Activated CD4-positive, alpha-beta T cell treated with anti-CD3 and anti-CD28 coated beads, Interleukin-2, amount 10 ng/mL, durations not matched to agents 24 days and 14 days (primary cell): ENCODE data around the gene RAB43. TPM values are rescaled to one million over a fixed set of nuclear protein-coding genes. Genes with fewer than 3 reads are reported as not detected.
"Not testable (repeated sequence)": the region's sequence is repeated elsewhere in the genome, so short reads cannot be mapped to it uniquely, and the experiment has no call there.

Experiments
- DNase-seq: peaks from one replicate; pipeline ENCODE4 v3.0.0; 2022
- H3K27ac Mint-ChIP-seq: one replicate; pipeline ENCODE4 v1.8.0; 2022; ENCODE audit warnings: mild to moderate bottlenecking, mixed read lengths
- H3K27me3 Mint-ChIP-seq: one replicate; pipeline ENCODE4 v1.8.0; 2022; ENCODE audit warnings: mixed read lengths
- H3K36me3 Mint-ChIP-seq: one replicate; pipeline ENCODE4 v1.8.0; 2022; ENCODE audit warnings: low read depth, mild to moderate bottlenecking, mixed read lengths
- H3K4me1 Mint-ChIP-seq: one replicate; pipeline ENCODE4 v1.8.0; 2021; ENCODE audit warnings: mixed read lengths
- H3K4me3 Mint-ChIP-seq: one replicate; pipeline ENCODE4 v1.8.0; 2022; ENCODE audit warnings: mild to moderate bottlenecking, moderate library complexity, mixed read lengths
- H3K9me3 Mint-ChIP-seq: one replicate; pipeline ENCODE4 v1.8.0; 2021; ENCODE audit warnings: mixed read lengths
- intact Hi-C: fragments of 100-400 bp; cut with micrococcal nuclease; formaldehyde crosslinking; loops from one replicate; pipeline ENCODE4 v1.15.1; 2023
- total RNA-seq: library from RNA; stranded (reverse); gene quantifications from 2 replicates; pipeline ENCODE4 v1.2.3, GENCODE V29; 2022

RAB43 gene
- total RNA-seq, 1 donor from 2014 or later: 44.3 TPM

DNA sequence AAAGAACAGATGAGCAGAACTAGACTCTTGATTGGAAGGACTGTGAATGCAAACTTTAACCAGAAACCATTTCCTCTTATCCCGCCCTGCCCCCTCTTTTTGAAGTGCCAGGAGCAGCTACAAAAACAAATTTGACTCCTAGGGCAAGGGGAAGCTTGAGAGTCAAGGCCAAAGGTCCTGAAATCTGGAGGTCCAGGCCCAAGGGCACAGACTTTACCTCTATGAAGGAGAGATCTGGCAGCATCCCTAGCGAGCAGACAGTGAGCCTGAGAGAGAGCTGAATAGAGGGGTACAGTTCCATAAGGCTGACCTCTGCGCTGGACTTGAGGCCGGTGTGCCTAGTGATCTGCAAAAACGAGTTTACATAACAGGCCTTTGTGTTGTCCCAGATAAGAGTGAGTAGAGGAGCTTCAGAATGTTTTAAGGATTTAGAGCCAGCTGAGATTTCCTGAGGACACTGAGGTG lies 5.1 kb downstream of the RAB43 start:
- intact Hi-C loops: loop anchor here (10.0 kb wide), 1 partner anchor 328 kb away; the partner anchor contains the start of gene IFT122
- Mint-ChIP-seq H3K4me1 (peaks cover 59% of the 10 kb centered on the region), H3K4me3 (peak overlapping the region; percentile 76), H3K27ac (peak overlapping the region; percentile 82), H3K27me3 (no peaks in the 10 kb centered on the region), H3K36me3 (peaks cover 57% of the 10 kb centered on the region), H3K9me3 (no peaks in the 10 kb centered on the region)
- peak; percentile 83 for DNase-seq

- H3K4me3 Mint-ChIP-seq: peak overlapping the region; percentile 67
- peaks cover 63% of the 10 kb centered on the region for H3K4me1 Mint-ChIP-seq
- no peaks in the 10 kb centered on the region for H3K9me3 Mint-ChIP-seq
- no peak for DNase-seq
- no peaks in the 10 kb centered on the region for H3K27me3 Mint-ChIP-seq
- peaks cover 63% of the 10 kb centered on the region for H3K36me3 Mint-ChIP-seq
- peak overlapping the region; percentile 88 for H3K27ac Mint-ChIP-seq
- intact Hi-C loops: loop anchor here (10.0 kb wide), 1 partner anchor 330 kb away; the partner anchor contains the start of gene IFT122
Observed at GRCh38 chr3:129114455-129114854, 7.1 kb downstream of the RAB43 start.

DNA sequence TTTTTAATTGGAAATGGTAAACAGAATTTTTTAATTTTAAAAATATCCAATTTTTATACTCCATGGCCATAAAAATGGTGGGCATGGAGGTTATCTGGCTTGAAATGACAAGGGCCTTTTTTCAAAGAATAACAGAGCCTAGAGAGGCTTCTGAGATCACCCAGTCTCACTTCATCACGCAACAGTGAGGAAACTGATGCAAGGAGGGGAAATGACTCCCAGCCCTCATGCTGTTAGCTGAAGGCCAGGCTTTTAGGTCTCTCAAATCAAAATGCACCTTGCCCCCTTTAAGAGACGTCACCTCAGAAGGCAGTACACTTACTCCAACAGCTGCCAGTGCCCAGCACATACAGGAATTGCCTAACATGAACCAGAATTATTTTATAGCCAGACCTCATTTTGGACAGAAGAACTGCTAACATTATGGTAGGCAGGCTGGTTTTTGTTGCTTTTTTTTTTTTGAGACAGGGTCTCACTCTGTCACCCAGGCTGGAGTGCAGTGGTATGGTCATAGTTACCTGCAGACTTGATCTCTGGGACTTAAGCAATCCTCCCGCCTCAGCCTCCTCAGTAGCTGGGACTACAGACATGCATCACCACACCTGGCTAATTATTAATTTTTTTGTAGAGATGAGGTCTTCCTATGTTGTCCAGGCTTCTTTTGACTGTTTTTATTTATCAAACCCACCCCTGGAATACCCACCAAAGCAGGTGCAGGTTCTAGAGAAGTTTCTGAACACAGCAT lies 9.1 kb downstream of the RAB43 start:
- Mint-ChIP-seq H3K4me3 (peak overlapping the region; percentile 55), H3K4me1 (peaks cover 58% of the 10 kb centered on the region)

GRCh38 chr3:129111076-129111780 lies 10.4 kb downstream of the RAB43 start:
- Mint-ChIP-seq H3K36me3 (peaks cover 54% of the 10 kb centered on the region), H3K4me1 (peaks cover 52% of the 10 kb centered on the region), H3K27ac (peak overlapping the region; percentile 43)
- H3K27me3 Mint-ChIP-seq, H3K4me3 Mint-ChIP-seq, DNase-seq, H3K9me3 Mint-ChIP-seq: not testable (repeated sequence)
- intact Hi-C loops: loop anchor here (10.0 kb wide), 1 partner anchor 334 kb away; the partner anchor contains the start of gene IFT122

More for the DNA sequence above, 9.1 kb downstream of the RAB43 start:
- H3K27ac Mint-ChIP-seq: peak overlapping the region; percentile 95
- no peaks in the 10 kb centered on the region for H3K27me3 Mint-ChIP-seq
- DNase-seq: peak; percentile 81
- H3K9me3 Mint-ChIP-seq: no peaks in the 10 kb centered on the region
- intact Hi-C loops: loop anchor here (1.0 to 10.0 kb wide), 2 partner anchors 8 to 332 kb away; partner anchors contain the start of gene IFT122
- peaks cover 62% of the 10 kb centered on the region for H3K36me3 Mint-ChIP-seq

DNA sequence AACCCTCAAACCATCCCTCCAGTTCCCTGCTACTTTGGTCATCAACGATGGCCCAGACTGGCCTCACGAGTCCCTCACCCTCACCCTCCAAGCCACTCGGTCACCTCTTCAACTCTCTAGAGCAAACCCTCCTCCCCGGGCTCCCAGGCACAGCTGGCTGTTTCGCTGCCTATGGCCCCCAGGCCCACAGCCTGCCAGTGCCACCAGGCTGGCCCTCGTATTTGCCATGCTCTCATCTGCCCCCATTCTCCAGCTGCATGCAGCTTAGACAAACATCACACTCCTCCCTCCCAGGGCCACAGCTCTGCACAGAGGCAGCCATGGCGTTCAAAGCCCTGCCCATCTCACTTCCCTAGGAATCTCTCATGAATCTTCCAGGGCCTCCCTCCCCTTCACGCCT lies 13.8 kb downstream of the RAB43 start:
- intact Hi-C loops: no loop called here
- Mint-ChIP-seq H3K27me3 (no peaks in the 10 kb centered on the region), H3K36me3 (peaks cover 48% of the 10 kb centered on the region), H3K4me3 (no peak overlapping the region), H3K9me3 (no peaks in the 10 kb centered on the region), H3K4me1 (peaks cover 46% of the 10 kb centered on the region), H3K27ac (peak overlapping the region; percentile 41)
- DNase-seq: no peak

DNA sequence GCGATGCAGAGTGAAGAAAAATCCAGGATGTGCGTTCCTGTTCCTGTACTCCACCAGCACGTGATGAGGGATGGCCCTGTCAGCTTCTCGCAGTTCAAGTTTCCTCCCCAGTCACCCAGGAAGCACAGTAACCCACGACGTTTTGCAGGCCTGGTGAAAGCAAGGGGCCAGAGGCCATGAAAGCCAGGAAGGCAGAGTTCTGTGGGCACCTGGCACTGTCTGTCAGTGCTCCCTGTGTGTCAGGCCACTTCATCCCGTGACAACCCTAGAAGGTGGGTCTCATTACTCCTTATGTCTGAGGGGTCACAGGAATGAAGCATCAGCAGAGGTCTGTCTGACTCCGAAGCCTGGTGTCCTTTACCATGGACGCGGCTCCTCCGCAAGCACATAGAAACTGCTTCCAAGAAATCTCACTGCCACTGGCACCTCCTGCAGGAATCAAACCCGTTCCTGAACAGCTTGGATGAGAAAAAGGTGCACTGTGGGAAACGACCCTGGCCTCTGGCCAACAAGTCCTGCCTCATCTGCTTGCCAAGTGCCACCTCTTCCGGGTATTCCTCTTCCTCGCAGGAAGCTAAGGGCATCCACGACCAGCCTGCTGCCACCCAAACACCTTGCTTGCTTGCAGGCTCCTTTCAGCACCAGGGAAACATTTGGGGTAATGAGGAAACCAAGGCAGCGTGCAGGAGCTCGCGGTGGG lies 14.6 kb downstream of the RAB43 start:
- Mint-ChIP-seq H3K36me3 (peaks cover 43% of the 10 kb centered on the region), H3K9me3 (no peaks in the 10 kb centered on the region), H3K27me3 (no peaks in the 10 kb centered on the region), H3K4me1 (peaks cover 41% of the 10 kb centered on the region), H3K27ac (peak overlapping the region; percentile 51), H3K4me3 (no peak overlapping the region)
- no peak for DNase-seq
- intact Hi-C loops: no loop called here

DNA sequence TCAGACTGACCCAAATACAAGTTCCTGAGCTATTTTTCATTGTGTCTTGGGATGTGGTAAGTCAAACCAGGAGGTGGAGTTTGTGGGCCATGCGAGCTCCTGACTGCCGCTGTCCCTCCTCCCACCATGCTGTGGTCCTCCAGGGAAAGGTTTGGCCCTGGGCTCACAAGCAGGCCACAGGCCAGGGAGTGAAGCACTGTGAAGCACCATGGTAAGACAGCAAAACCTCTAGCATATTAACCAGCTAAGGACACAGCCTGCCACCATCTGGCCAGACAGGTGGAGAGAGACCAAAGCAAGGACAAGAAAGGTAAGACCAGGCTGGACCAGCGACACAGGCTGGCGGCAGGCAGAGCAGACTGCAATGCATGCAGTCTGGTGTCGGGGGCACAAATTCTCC lies 15.3 kb downstream of the RAB43 start:
- Mint-ChIP-seq H3K4me1 (peaks cover 45% of the 10 kb centered on the region), H3K36me3 (peaks cover 46% of the 10 kb centered on the region), H3K4me3 (no peak overlapping the region), H3K27me3 (no peaks in the 10 kb centered on the region), H3K9me3 (no peaks in the 10 kb centered on the region), H3K27ac (peak overlapping the region; percentile 26)
- intact Hi-C loops: no loop called here
- no peak for DNase-seq

DNA sequence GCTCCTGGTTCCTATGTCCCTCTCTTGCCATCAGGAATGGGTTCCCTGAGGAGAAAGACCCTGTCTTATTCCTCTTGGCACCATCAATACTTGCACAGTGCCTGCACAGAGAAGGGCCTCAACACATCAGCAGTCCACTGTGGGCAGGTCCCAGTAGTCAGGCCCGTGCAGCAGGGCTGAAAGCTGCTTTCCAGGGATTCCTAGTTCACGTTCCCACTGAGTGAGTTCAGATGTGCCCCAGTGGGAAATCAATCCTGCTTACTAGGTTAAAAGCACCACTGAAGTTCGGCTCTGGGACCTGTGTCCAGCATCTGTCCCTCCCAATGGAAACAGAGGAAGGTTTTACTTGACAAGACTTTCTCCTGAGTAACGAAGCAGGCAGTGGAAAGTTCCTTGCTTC lies 15.7 kb downstream of the RAB43 start:
- H3K27ac Mint-ChIP-seq: peak overlapping the region; percentile 26
- H3K36me3 Mint-ChIP-seq: peaks cover 45% of the 10 kb centered on the region

DNA sequence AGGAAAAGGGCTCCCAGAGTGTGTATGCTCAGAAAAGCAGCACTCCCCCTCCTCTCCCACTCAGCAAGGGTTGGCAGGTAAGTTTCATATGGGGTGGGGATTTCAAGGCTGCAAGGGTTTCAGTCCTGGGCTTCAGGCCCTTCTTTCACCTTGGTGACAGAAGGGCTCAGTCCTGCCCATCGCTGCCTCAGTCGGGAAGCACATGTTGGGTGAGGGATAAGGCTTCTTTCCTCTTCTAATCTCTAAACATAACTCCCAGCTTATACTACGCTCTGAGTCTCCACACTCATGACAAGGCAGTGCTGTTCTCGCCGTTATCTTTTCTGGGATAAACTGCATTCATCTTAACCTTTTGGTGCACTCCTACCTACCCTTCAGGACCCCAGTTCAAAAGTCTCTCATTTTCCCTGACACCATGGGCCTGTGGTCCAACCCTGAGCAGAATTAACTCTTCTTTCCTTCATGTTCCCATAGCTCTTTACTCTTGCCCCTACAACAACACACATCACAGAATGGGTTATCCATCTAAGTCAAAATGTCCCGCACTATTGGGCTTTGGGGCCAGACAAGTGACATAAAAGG lies 17.0 kb downstream of the RAB43 start:
- H3K27ac Mint-ChIP-seq: peak overlapping the region; percentile 60
- no peaks in the 10 kb centered on the region for H3K9me3 Mint-ChIP-seq
- no peak overlapping the region for H3K4me3 Mint-ChIP-seq
- intact Hi-C loops: no loop called here
- no peak for DNase-seq
- peaks cover 47% of the 10 kb centered on the region for H3K4me1 Mint-ChIP-seq
- H3K36me3 Mint-ChIP-seq: peaks cover 39% of the 10 kb centered on the region
- no peaks in the 10 kb centered on the region for H3K27me3 Mint-ChIP-seq

More for the DNA sequence above, 15.7 kb downstream of the RAB43 start:
- H3K9me3 Mint-ChIP-seq: no peaks in the 10 kb centered on the region
- no peak overlapping the region for H3K4me3 Mint-ChIP-seq
- intact Hi-C loops: no loop called here
- H3K27me3 Mint-ChIP-seq: no peaks in the 10 kb centered on the region
- no peak for DNase-seq
- H3K4me1 Mint-ChIP-seq: peaks cover 47% of the 10 kb centered on the region

GRCh38 chr3:129104051-129104450 lies 17.6 kb downstream of the RAB43 start:
- no peak for DNase-seq
- Mint-ChIP-seq H3K9me3 (no peaks in the 10 kb centered on the region), H3K4me1 (peaks cover 47% of the 10 kb centered on the region), H3K4me3 (no peak overlapping the region), H3K27ac (peak overlapping the region; percentile 60), H3K36me3 (peaks cover 39% of the 10 kb centered on the region), H3K27me3 (no peaks in the 10 kb centered on the region)
- intact Hi-C loops: no loop called here

DNA sequence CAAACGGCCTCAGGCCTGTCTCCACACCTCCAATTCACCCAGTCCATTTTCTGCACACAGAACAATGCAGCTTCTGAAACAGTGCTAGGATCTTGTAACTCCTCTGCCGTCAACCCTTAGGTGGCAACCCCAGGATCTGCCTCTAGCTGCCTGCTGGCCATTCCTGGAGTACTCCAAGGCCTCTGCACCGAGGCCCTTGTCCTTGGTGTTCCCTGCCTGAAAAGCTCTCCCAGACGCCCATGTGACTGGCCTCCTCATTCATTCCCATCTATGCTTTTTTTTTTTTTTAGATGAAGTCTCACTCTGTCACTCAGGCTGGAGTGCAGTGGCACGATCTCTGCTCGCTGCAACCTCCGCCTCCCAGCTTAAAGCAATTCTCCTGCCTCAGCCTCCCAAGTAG lies 18.3 kb downstream of the RAB43 start:
- no peaks in the 10 kb centered on the region for H3K9me3 Mint-ChIP-seq
- no peak overlapping the region for H3K4me3 Mint-ChIP-seq
- peaks cover 46% of the 10 kb centered on the region for H3K4me1 Mint-ChIP-seq
- H3K27ac Mint-ChIP-seq: peak overlapping the region; percentile 60
- intact Hi-C loops: no loop called here
- no peak for DNase-seq
- no peaks in the 10 kb centered on the region for H3K27me3 Mint-ChIP-seq
- peaks cover 36% of the 10 kb centered on the region for H3K36me3 Mint-ChIP-seq

DNA sequence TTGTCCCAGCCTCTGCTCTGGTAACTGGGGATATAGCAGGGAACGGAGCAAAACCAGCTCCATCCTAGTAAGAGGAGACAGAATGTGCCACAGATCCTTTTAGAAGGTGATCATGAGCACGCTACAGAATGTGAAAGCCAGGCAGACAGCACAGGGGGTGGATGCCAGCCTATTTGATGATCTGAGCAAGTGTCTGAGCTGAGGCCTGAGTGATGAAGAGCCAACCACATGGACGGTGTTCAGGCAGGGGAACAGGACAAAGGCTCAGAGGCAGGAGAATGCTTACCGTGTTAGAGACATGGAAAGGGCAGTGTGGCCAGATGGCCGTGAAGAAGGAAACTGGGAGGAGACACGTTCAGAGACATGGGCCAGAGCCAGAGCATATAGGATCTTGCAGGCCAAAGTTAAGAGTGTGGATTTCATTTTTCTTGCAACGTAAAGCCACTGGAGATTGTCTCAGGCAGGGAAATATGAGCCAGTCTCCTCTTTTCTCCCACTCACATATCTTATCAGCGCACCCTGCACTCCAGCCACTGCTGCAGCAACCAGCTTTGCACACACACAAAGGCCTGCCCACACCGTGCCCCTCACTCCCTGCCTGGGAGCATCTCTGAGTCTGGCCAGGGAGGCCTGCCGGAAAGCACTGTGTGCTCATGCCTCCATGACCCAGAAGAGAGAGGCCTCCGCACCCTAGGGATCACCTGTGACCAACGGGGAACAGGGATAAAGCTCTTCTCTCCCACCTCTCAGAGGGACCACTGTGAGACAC lies 20.1 kb downstream of the RAB43 start:
- Mint-ChIP-seq H3K27ac (peak overlapping the region; percentile 69), H3K4me3 (no peak overlapping the region), H3K36me3 (peaks cover 41% of the 10 kb centered on the region), H3K9me3 (no peaks in the 10 kb centered on the region), H3K4me1 (peaks cover 45% of the 10 kb centered on the region), H3K27me3 (no peaks in the 10 kb centered on the region)
- DNase-seq: no peak
- intact Hi-C loops: no loop called here

DNA sequence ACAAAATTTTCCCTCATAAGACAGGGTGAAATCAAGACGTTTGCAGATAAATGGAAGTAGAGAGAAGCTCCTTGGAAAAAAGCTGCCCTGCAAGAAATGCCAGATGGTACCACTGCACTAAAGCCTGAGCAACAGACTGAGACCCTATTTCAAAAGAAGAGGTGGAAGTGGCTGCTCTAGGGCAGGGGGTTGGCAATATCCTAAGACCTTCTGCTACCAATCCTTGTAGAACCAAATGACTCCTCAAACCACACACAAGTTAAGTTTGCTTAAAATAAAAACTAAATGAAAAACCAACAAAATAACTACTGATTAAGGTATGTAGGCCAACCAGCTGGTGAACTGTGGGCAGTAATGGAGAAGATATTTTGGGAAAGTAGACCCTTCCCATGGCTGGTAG lies 21.3 kb downstream of the RAB43 start:
- intact Hi-C loops: no loop called here
- Mint-ChIP-seq H3K4me3 (no peak overlapping the region), H3K27ac (no peak overlapping the region), H3K27me3 (no peaks in the 10 kb centered on the region), H3K36me3 (peaks cover 45% of the 10 kb centered on the region), H3K9me3 (no peaks in the 10 kb centered on the region), H3K4me1 (peaks cover 48% of the 10 kb centered on the region)
- no peak for DNase-seq
